ENCODE results near the gene SLC35A4.

DNA sequence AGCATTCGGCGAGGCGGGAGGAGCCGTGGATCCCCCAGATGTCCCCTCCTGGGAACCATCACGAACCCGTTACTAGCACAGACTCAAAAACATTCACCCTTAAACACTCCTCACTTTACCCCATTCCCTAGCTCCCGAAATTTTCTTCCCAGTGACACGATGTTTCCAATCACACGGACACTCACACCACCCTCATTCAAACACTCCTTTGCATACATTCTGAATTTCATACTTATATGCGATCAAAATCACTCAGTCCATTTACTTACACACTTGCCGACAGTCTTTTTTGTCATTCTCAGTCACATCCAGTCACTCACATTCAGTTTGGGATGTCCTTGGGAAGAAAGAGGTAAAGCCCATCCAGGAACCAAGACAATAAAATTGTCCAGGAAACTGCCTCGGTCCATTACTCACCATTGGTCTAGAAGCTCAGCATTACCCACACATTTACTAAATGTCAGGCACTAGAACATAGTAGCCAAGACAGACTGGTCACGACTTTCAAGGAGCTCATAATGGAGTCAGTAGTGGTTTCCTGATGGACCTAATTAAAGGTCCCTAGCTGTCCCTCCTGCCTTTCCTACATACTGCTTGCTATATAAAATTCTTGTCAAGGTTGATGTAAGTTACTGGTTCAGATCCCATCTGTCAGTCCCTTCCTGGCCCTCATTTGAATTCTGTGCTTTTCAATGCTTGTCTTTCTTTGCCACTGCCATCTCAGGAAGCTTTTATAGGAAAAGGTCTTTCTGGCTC, 574 bp downstream of the SLC35A4 start:
- no peak for TF ChIP-seq EZH2 (IDR thresholded peaks at IDR 0.05; ENCODE audit: low read length)
- TF ChIP-seq, protein P1, sequence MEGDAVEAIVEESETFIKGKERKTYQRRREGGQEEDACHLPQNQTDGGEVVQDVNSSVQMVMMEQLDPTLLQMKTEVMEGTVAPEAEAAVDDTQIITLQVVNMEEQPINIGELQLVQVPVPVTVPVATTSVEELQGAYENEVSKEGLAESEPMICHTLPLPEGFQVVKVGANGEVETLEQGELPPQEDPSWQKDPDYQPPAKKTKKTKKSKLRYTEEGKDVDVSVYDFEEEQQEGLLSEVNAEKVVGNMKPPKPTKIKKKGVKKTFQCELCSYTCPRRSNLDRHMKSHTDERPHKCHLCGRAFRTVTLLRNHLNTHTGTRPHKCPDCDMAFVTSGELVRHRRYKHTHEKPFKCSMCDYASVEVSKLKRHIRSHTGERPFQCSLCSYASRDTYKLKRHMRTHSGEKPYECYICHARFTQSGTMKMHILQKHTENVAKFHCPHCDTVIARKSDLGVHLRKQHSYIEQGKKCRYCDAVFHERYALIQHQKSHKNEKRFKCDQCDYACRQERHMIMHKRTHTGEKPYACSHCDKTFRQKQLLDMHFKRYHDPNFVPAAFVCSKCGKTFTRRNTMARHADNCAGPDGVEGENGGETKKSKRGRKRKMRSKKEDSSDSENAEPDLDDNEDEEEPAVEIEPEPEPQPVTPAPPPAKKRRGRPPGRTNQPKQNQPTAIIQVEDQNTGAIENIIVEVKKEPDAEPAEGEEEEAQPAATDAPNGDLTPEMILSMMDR (optimal IDR thresholded peaks at IDR 0.05 in 1 of 3, IDR thresholded peaks at IDR 0.05 in 1 of 3, conservative IDR thresholded peaks at IDR 0.05 in 1 of 3; ENCODE audit: extremely low read depth in 1 of 3, insufficient read depth in 2 of 3, low read length in 3 of 3) = no peak
